IPS DF 4.7 (cell line): ENCODE results near the gene ARHGAP27.
"Not testable (repeated sequence)": the region's sequence is repeated elsewhere in the genome, so short reads cannot be mapped to it uniquely, and the experiment has no call there.

ENCODE experiments used
- DNase-seq: peaks from one replicate; pipeline ENCODE4 v3.0.0-alpha.2; 2013; ENCODE audit warnings: low spot score; ENCODE audit errors: extremely low read depth

Gene ARHGAP27

DNA sequence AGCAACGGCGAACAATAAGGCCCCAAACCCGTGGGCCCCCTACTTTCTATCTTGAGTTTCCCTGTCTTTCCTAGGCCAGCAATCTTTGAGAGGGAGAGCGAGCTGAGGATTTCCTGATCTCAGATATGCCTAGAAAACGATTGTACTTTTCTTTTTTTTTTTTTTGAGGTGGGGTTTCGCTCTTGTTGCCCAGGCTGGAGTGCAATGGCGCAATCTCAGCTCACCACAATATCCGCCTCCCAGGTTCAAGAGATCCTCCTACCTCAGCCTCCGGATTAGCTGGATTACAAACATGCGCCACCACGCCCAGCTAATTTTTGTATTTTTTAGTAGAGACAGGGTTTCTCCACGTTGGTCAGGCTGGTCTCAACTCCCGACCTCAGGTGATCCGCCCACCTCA, 15.0 kb upstream of the ARHGAP27 start:
- not testable (repeated sequence) for DNase-seq

DNA sequence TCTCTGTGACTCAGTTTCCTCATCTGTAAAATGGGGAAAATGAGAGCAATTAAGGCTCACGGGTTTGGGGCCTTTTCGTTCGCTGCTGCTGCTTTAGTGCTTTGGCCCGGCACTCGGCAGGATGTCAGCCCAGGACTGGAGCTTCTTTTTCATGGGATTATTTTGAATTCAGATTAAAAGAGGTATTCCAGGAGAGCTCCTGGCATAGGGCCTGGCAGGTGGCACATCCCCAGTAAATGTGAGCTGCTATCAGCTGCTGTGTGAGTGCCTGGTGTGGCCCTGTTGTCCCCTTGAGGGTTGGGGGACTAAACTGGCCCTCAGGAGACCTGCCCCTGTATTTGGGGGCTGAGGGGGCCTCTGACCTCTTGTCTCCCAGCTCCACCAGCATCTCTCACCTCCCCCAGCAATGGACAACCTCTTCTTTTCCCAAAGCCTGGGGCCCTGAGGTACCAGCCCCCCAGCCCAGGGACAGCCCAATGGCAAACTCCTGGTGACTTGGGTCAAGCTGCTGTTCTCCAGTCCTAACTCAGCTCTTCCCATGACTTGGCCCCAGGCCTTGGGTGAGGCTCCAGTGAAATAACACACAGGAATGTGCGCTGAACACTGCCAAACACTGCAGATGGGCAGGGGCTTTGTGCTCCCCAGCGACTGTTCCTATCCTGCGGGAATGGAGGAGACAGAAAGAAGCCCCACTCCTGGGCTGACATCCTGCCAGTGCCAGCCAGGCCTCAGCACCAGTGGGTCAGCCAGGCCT, 14.4 kb upstream of the ARHGAP27 start:
- not testable (repeated sequence) for DNase-seq

- not testable (repeated sequence) for DNase-seq
These were observed 13.5 kb upstream of the ARHGAP27 start for GRCh38 chr17:45445901-45446743.

DNA sequence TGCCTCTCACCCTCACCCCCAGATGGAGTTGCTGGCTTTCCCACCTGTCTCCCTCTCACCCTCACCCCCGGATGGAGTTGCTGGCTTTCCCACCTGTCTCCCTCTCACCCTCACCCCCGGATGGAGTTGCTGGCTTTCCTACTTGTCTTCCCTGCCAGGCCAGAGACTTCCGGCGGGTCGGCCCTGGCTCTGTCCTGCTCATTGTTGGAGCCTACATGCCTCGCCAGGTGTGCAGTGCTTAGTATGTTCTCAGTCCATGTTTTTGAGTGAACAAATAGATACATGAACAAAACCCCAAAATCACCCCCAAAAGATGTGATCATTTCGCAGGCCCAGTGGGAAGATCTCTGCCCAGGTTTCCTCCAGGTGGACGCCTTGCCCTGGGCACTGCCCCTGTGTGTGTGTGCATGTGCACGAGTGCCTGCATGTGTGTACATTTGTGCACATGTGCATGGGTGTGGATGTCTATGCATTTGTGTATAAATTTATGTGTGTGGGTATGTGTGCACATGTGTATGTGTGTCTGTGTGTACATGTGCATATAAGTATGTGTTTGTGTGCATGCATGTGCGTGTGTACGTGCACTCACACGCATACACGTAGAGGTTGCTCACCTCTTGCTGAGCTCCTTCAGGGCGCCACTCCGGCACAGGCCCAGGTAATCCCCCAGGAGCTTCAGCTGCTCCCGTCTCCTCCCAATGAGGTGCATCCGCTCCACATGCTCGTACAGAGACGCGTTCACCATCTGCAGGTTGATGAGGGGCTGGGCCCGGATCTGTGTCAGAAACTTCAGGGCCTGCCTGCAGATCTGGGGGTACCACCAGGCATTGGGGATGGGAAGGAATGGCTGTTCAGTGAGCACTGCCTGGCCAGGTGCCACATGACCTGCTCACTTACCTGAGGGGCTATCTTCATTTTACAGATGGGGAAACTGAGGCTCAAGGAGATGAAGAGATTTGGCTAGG, 12.5 kb upstream of the ARHGAP27 start:
- DNase-seq, result not testable (repeated sequence)

DNA sequence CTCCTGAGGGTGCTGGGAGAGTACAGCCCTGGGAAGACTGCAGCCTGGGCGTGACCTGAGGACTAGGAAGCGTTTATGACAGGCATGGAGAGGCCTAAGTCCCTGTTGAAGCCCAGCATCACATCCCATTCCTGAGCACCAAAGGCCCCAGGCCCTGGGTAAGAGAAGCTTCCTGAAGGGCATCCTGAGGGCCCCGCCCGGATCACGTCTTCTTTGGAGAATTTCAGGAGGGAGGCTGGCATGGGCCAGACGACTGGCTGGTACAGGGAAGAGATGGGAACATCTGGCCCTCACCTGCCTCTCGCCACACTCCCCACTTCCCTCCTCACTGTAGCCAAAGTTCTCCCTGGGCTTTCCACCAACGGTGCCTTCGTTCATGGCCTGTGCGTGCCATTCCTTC, 11.6 kb upstream of the ARHGAP27 start:
- not testable (repeated sequence) for DNase-seq

GRCh38 chr17:45443371-45444260, 10.9 kb upstream of the ARHGAP27 start:
- not testable (repeated sequence) for DNase-seq

DNA sequence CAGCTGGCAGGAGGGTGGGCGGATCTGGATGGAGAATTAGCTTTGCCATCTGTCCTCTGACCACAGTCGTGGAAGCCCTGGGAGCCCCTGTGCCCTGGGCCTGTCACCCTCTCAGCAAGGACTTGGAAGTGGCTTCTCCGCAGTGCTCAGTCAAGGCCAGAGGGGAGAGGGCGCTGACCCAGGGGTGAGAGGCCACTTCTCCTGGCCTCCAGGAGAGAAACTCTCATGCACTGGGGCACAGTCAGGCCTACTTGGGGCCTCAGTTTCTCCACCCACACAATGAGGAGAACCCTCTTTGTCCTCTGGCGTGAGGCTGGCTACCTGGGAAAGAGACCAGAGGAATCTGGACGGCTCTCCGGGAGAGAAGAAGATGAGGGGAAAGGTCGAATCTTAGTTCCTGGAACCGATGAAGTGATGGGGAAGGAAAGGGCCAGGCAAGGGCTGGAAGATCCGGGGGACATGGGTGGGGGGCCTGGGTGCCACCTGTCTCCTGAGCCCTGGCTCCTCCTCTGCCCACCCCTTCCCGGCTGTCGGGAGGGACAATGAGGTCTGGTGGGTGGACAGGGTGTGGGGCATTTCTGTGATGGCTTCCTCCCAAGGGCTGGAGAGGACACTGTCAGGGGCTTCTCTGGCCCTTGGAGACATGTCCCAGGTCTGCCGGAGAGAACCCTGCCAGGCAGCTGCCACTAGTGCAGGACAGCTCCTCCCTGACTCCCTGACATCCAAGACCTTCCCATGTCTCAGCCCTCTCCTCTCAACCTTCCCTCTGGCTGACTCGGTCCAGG, 9.0 kb upstream of the ARHGAP27 start:
- DNase-seq, result no peak

GRCh38 chr17:45440839-45441515, 8.3 kb upstream of the ARHGAP27 start:
- not testable (repeated sequence) for DNase-seq

DNA sequence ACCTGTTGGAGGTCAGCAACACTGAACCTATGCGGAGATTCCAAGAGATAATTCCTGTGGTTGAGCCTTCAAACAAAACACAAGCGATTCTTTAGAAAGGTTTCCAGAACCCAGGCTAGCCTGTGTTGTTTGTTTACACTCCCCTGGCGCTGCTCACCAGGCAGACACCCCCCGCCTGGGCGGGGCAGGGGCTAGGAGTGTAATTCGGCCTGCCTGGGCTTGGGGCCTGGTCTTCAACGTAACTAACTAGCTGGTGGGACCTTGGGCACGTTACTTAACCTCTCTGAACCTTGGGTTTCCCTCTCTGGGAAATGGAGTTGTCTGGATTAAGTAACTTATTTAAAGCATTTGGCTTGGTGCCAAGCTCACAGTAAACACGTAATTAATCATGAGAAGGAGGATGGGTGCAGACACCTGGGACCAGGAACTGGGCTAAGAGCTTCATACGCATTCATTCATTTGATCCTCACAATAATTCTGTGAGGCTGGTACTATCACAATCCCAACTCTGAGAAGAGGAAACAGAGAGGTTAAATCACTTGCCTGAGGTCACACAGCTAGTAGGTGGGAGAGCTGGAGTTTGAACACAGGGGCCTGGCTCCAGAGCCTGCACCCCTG, 7.6 kb upstream of the ARHGAP27 start:
- no peak for DNase-seq

DNA sequence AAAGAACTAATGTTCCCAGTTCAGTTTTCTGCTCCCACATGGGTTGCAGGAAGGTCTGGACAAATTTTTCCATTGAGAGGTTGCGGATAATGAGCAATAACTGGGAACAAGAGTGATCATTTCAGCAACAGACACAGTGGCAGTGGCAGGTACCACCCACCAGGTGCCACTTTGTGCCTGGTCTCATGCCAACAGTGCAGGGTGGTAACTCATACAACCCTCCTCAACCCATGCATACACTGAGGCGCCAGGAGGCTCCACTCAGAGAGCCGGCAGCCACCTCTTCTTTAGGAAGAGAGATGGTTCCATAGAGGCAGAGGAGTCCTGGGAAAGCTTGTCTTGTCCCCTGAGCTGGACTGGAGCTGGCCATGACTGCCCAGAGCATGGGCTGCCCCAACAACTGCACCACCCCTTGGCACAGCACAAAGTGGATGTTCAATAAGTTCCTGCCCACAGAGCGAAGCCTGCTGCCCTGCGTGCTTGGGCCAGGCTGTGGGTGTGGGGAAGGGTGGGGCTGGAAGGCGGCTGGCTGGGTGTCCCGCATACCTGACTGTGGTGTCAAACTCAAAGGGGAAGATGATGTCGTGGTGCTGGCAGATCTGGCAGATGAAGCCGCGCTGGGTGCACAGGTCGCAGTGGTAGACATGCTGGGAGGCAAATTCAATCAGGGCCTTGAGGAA, 6.4 kb upstream of the ARHGAP27 start:
- DNase-seq, result no peak

DNA sequence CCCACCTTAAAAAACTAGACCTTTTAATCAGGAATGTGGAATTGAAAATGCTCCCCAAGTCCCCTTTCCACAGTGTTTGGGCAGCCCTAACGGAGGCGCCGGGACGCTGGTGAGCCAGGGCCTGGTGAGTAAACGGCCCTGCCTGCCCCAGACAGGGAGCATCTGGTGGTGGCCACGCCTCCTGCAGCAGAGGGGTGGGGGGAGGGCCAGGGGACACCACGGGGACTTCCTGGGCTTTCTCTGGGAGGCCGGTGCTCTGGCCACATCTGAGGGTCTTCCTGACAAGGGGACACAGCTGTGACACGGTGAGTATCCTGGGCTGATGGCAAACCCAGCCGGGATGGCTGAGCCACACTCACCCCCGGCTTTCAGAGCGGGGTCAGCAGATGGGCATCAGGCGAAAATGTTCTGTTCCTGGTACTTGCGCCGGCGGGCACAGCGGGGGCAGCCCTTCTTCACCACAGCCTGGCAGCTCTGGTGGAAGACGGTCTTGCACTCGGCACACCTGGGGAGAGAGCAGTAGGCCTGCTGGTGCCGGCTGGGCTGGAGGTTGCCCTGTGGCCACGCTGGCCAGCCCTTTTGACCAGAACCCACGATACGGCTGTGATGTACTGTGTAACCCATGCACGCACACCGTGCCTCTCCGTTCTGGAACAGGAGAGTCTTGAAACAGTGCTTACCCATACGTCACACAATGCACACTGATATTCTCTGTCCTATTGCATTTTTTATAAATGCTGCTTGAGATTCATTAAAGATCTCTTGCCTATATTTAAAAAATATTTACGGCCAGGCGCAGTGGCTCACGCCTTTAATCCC, 5.0 kb upstream of the ARHGAP27 start:
- DNase-seq, result no peak

DNA sequence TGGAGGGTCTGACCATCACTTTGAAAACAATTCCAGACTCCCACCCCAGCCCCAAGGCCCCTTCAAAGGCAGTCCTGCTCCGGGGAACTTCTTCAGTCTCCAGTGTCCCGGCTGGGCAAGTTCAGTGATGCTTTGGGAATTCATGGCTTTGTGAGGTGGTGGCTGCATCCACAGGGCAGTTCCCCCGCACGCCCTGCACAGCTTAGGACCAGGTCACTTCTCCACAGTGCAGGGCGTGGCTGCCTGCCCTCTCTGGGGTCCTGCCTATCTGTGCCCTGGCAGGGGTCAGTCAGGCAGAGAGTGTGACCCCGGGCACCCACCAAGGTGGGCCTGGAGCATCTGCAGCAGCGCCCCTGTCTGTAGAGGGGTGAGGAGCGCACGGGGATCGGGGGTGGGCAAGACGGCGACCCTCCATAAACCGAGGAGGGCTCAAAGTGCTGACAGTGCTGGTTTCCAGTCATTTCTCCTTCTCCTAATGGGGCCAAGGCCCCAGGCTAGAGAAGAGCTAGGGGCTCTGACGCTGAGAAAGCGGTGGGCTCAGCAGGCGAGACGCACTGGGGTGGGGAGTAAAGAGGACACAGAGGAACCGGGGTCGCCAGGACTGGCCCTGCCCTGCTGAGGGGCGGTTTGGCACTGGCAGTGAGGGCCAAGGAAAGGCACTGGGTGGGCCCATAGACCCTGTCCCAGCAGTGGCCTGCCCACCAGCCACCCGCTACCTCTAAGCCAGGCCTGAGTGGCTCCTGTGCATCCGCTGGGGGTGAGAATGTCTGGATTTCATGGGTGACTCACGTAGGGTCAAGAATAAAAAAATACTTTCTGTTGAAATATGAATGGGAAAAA, 4.2 kb upstream of the ARHGAP27 start:
- no peak for DNase-seq

DNA sequence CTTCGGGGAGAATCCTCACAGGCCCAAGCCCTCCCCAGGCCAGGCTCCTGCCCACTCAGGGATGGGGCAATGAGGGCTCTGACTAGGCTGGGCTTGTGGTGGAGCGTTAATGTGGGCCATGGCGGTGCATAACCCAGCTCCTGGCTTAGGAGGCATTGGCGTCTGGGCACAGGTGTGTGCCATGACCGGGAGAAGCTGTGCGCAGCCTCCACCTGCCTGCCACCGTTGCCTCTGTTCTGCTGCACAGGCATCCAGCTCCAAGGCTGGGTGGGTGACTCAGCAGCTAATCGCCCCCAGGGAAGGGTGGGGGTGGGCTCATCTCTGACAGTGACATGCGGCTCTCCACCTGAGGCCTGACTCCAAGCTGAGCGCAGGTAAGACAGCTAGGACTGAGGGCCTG, 3.5 kb upstream of the ARHGAP27 start:
- DNase-seq, result no peak

DNA sequence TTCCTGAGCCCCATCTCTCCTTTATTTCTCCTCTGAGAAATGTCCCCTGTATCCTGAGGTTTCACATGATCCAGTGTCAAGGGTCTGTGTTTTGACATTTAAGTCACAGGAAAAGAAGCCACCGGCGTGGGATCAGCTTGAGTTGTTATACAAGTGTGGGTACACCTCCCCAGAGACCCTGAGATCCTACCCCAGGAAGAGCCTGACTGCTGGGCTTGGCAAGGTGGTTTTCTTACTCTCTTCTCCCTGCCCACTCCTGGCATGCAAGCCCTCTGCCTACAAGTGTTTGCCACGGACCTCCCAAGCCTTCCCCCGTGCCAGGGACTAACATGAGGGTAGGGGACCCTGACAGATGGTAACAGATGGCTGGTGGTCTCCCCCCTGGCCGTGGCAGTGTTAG, 2.8 kb upstream of the ARHGAP27 start:
- no peak for DNase-seq

DNA sequence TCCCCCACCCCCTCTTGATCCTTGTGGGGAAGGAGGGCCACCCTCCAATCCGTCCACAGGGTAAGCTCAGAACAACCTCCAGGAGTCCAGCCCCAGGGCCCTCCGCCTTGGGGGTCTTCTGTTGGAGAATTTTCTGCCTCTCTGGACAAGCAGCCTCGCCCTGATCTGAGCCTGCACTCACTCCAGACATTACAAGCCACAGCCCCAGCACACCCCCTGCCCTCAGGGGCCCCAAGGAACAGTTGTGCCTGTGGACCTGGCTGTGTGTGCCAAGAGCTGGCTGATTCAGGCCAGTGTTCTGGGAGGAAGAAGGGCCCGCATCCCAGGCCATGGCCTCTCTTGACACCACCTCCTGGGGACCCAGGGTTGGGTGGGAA, 477 bp upstream of the ARHGAP27 start:
- DNase-seq, result no peak
